ENCODE data around the gene RTP2. TPM values are rescaled to one million over a fixed set of nuclear protein-coding genes. Genes with fewer than 3 reads are reported as not detected.

Gene RTP2
- total and polyA plus RNA-seq, 2 of the 4 experiments (the other 2 are of a cell fraction) = not detected

DNA sequence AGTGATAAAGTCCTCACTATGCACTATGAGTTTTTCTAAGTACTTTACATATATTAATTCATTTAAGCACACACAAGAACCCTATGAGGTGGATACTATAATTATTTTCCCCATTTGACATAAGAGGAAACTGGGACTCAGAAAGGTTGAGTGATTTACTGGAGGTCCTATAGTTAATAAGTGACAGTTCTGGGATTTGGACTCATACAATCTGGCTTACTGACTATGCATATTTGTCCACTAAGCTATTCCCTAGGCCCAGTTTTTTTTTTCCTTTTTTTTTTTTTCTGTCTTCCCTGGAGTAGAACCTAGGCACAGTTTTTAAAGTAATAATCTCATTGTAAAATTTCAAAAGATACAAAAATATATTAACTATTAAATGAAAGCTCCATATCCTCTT, 6.3 kb upstream of the RTP2 start:
- Histone ChIP-seq H3K79me1 (ENCODE audit: low read depth in 1 of 2, low read length in 2 of 2) (no peaks in the 10 kb centered on the region), H3K36me3 (ENCODE audit: control insufficient read depth, insufficient read depth, low read length) (no peaks in the 10 kb centered on the region), H3K9me3 (ENCODE audit: control insufficient read depth, insufficient read depth, low read length) (no peaks in the 10 kb centered on the region), H3K27ac (ENCODE audit: insufficient read depth, low read length) (no peak overlapping the region), H4K20me1 (ENCODE audit: insufficient read depth, low read length) (no peaks in the 10 kb centered on the region), H3K23ac (ENCODE audit: low read depth, low read length) (no peak overlapping the region), H3K9ac (ENCODE audit: low read depth, low read length) (no peak overlapping the region), H4K91ac (ENCODE audit: insufficient read depth, low read depth, low read length) (no peak overlapping the region), H3K56ac (ENCODE audit: extremely low read depth, insufficient read depth, low read length) (no peak overlapping the region), H3K27me3 (ENCODE audit: control insufficient read depth, insufficient read depth, low read length) (peaks cover 6% of the 10 kb centered on the region), H3K4me3 (ENCODE audit: insufficient read depth, low read depth, low read length) (no peak overlapping the region), H2BK20ac (ENCODE audit: low read depth, low read length) (no peak overlapping the region), H3K4me2 (ENCODE audit: low read depth, low read length) (no peak overlapping the region), H4K8ac (ENCODE audit: low read depth in 2 of 2, low read length in 2 of 2) (no peak overlapping the region), H2BK5ac (ENCODE audit: low read depth, low read length, poor library complexity, severe bottlenecking) (no peak overlapping the region), H3K18ac (ENCODE audit: low read depth, low read length) (no peak overlapping the region), H2BK120ac (ENCODE audit: low read depth, low read length) (no peak overlapping the region), H2AK5ac (ENCODE audit: low read depth, low read length) (no peak overlapping the region), H4K5ac (ENCODE audit: low read depth, low read length) (no peak overlapping the region), H2BK15ac (ENCODE audit: low read depth, low read length) (no peak overlapping the region), H2AFZ (replicated peaks; ENCODE audit: low read length, poor library complexity) (no peak overlapping the region), H3K4ac (ENCODE audit: low read depth, low read length) (no peak overlapping the region), H3K4me1 (ENCODE audit: control insufficient read depth, insufficient read depth, low read length) (no peaks in the 10 kb centered on the region), H2AK9ac (replicated peaks; ENCODE audit: low read depth, low read length, poor library complexity) (no peak overlapping the region), H3K14ac (replicated peaks; ENCODE audit: low read depth, low read length) (no peak overlapping the region), H3K9me1 (ENCODE audit: insufficient read depth, low read length) (no peaks in the 10 kb centered on the region)
- BruUV-seq (replicated peaks) = no TSS peak
- POLR2A ChIA-PET (ENCODE audit: unreplicated experiment) = no interaction called here
- CTCF ChIA-PET = interaction anchor here (0.6 to 1.2 kb wide), 2 partner anchors 29 to 401 kb away, joined by 3 read pairs; no protein-coding TSS in a partner anchor
- in situ Hi-C loops (cut with MboI; ENCODE audit: low sequenced_read_pairs) (loop anchor here (25.0 kb wide), 1 partner anchor 1529 kb away; no protein-coding TSS in a partner anchor), intact Hi-C loops (cut with micrococcal nuclease) (loop anchor here (10.0 kb wide), 1 partner anchor 864 kb away; the partner anchor contains the start of gene ADIPOQ), dilution Hi-C loops (cut with HindIII; ENCODE audit: low sequenced_read_pairs, unreplicated experiment) (no loop called here)
- DNase-seq (no peak), ATAC-seq (ENCODE audit: low read depth) (no peak)
- TF ChIP-seq MAFK (IDR thresholded peaks at IDR 0.05; ENCODE audit: low read depth, low read length) = no peak
- TF ChIP-seq, protein P1, sequence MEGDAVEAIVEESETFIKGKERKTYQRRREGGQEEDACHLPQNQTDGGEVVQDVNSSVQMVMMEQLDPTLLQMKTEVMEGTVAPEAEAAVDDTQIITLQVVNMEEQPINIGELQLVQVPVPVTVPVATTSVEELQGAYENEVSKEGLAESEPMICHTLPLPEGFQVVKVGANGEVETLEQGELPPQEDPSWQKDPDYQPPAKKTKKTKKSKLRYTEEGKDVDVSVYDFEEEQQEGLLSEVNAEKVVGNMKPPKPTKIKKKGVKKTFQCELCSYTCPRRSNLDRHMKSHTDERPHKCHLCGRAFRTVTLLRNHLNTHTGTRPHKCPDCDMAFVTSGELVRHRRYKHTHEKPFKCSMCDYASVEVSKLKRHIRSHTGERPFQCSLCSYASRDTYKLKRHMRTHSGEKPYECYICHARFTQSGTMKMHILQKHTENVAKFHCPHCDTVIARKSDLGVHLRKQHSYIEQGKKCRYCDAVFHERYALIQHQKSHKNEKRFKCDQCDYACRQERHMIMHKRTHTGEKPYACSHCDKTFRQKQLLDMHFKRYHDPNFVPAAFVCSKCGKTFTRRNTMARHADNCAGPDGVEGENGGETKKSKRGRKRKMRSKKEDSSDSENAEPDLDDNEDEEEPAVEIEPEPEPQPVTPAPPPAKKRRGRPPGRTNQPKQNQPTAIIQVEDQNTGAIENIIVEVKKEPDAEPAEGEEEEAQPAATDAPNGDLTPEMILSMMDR (conservative IDR thresholded peaks at IDR 0.05; ENCODE audit: low read depth, low read length) = no peak
- no peak for TF ChIP-seq MAZ (IDR thresholded peaks at IDR 0.05; ENCODE audit: borderline replicate concordance, low read depth, low read length)
- TF ChIP-seq, protein P2, sequence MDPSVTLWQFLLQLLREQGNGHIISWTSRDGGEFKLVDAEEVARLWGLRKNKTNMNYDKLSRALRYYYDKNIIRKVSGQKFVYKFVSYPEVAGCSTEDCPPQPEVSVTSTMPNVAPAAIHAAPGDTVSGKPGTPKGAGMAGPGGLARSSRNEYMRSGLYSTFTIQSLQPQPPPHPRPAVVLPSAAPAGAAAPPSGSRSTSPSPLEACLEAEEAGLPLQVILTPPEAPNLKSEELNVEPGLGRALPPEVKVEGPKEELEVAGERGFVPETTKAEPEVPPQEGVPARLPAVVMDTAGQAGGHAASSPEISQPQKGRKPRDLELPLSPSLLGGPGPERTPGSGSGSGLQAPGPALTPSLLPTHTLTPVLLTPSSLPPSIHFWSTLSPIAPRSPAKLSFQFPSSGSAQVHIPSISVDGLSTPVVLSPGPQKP (IDR thresholded peaks at IDR 0.05; ENCODE audit: borderline replicate concordance, low read depth, low read length) = no peak
- no peak for TF ChIP-seq POLR2A (IDR thresholded peaks at IDR 0.05; ENCODE audit: low read depth, low read length)
- no peak for TF ChIP-seq CEBPB (IDR thresholded peaks at IDR 0.05; ENCODE audit: low read depth, low read length)
- no peak for TF ChIP-seq RFX5 (IDR thresholded peaks at IDR 0.05; ENCODE audit: low read depth, low read length)
- no peak for TF ChIP-seq CHD1 (IDR thresholded peaks at IDR 0.05; ENCODE audit: low read depth, low read length)
- TF ChIP-seq SMC3 (IDR thresholded peaks at IDR 0.05; ENCODE audit: low read depth, low read length) = no peak
- no peak for TF ChIP-seq MXI1 (IDR thresholded peaks at IDR 0.05; ENCODE audit: borderline replicate concordance, low read depth, low read length)
- TF ChIP-seq, protein P3, sequence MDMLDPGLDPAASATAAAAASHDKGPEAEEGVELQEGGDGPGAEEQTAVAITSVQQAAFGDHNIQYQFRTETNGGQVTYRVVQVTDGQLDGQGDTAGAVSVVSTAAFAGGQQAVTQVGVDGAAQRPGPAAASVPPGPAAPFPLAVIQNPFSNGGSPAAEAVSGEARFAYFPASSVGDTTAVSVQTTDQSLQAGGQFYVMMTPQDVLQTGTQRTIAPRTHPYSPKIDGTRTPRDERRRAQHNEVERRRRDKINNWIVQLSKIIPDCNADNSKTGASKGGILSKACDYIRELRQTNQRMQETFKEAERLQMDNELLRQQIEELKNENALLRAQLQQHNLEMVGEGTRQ (IDR thresholded peaks at IDR 0.05; ENCODE audit: low read depth, low read length) = no peak
- TF ChIP-seq FOS (IDR thresholded peaks at IDR 0.05; ENCODE audit: low read depth, low read length) = no peak
- TF ChIP-seq NFE2L2 (IDR thresholded peaks at IDR 0.05; ENCODE audit: low read depth, low read length) = no peak
- no peak for TF ChIP-seq RAD21 (IDR thresholded peaks at IDR 0.05; ENCODE audit: low read length)
- no peak for TF ChIP-seq BHLHE40 (IDR thresholded peaks at IDR 0.05; ENCODE audit: low read depth, low read length)
- no peak for TF ChIP-seq RCOR1 (IDR thresholded peaks at IDR 0.05; ENCODE audit: insufficient replicate concordance, low read length)
